HCT116 (cell line): Measurements from ENCODE around the gene MACROH2A1. TPM values are rescaled to one million over a fixed set of nuclear protein-coding genes. Genes with fewer than 3 reads are reported as not detected.

Experiments used
- ATAC-seq: fragments of 200-7000 bp; cut with Tn5 transposase; 2 replicates; pipeline ENCODE4 v1.9.1; 2020; ENCODE audit warnings: mild to moderate bottlenecking, moderate library complexity
- BruUV-seq: library from RNA; stranded (reverse); fragments of 400-500 nt; replicated peaks from 2 replicates; lab custom pipeline; 2021; lab: Mats Ljungman, UMichigan
- CTCF ChIA-PET: fragments of 300-600 bp; sonication (Branson Sonifier 250); formaldehyde crosslinking; loops from one replicate; lab custom pipeline; 2021; ENCODE audit warnings: antibody characterized with exemption; lab: Charles Lee
- POLR2A ChIA-PET: fragments of 300-600, 350-600 bp; sonication (Branson Sonifier 250); formaldehyde crosslinking; loops from one replicate; lab custom pipeline; 2021; ENCODE audit warnings: antibody characterized with exemption; lab: Charles Lee
- RAD21 ChIA-PET, 2 experiments: fragments of 300-600 bp; sonication (Branson Sonifier 250); formaldehyde crosslinking; loops; one replicate each; lab custom pipeline; 2023; ENCODE audit warnings: low total read pairs in 2 of 2; ENCODE audit not compliant: uncharacterized antibody in 2 of 2, unreplicated experiment in 2 of 2, low non-redundant PET in 1 of 2; lab: Charles Lee
- DNase-seq: peaks from one replicate; pipeline ENCODE4 v3.0.0-alpha.2; 2010; ENCODE audit warnings: low read depth, low spot score
- H2AFZ ChIP-seq: fragments of 200-600 bp; shearing (Covaris generic), sonication (generic); 2 replicates; pipeline ENCODE4 v1.6.1; 2017; ENCODE audit warnings: low read depth, mixed run types, mixed read lengths, antibody characterized with exemption, low read length; ENCODE audit not compliant: poor library complexity, severe bottlenecking
- H3K27ac ChIP-seq: 2 replicates; pipeline ENCODE4 v1.5.1; 2012; ENCODE audit warnings: low read depth, low read length
- H3K27me3 ChIP-seq: fragments of 200-600 bp; sonication (generic); 2 replicates; pipeline ENCODE4 v1.6.1; 2016; ENCODE audit warnings: mixed run types, low read length, mixed read lengths; ENCODE audit not compliant: insufficient read depth
- H3K36me3 ChIP-seq, 2 experiments: fragments of 200-500 bp in 1 of 2; fragments of 200-600 bp in 1 of 2; sonication (Bioruptor generic) in 1 of 2; sonication (generic) in 1 of 2; 2 replicates each; pipeline versions ENCODE4 v1.5.1 to v1.6.1; 2014 to 2016; ENCODE audit warnings: low read length in 2 of 2, inconsistent platforms in 1 of 2, mixed read lengths in 1 of 2, mixed run types in 1 of 2; ENCODE audit not compliant: insufficient read depth in 2 of 2, control insufficient read depth in 1 of 2
- H3K4me1 ChIP-seq, 2 experiments: fragments of 200-600 bp in 1 of 2; sonication (generic) in 1 of 2; 2 replicates each; pipeline versions ENCODE4 v1.5.1 to v1.6.1; 2012 to 2017; ENCODE audit warnings: low read length in 2 of 2, inconsistent platforms in 1 of 2, mild to moderate bottlenecking in 1 of 2, mixed read lengths in 1 of 2, mixed run types in 1 of 2, moderate library complexity in 1 of 2; ENCODE audit not compliant: insufficient read depth in 2 of 2, control insufficient read depth in 1 of 2
- H3K4me2 ChIP-seq: fragments of 200-600 bp; sonication (generic); 2 replicates; pipeline ENCODE4 v1.6.1; 2017; ENCODE audit warnings: mixed run types, low read length, mixed read lengths
- H3K4me3 ChIP-seq, 2 experiments: fragments of 200-600 bp in 1 of 2; sonication (generic) in 1 of 2; replicated peaks in 1 of 2; 2 replicates each; pipeline ENCODE4 v1.5.1; 2011 to 2016; ENCODE audit warnings: low read length in 2 of 2, control low read depth in 1 of 2, low read depth in 1 of 2, mild to moderate bottlenecking in 1 of 2, mixed read lengths in 1 of 2, mixed run types in 1 of 2
- H3K79me2 ChIP-seq: fragments of 200-600 bp; sonication (generic); 2 replicates; pipeline ENCODE4 v1.6.1; 2017; ENCODE audit warnings: mild to moderate bottlenecking, mixed run types, low read length, moderate library complexity, mixed read lengths; ENCODE audit not compliant: insufficient read depth
- H3K9ac ChIP-seq: fragments of 200-600 bp; sonication (generic); 2 replicates; pipeline ENCODE4 v1.6.1; 2016; ENCODE audit warnings: low read length, mixed read lengths
- H3K9me2 ChIP-seq: fragments of 200-600 bp; sonication (generic), shearing (Covaris generic); 2 replicates; pipeline ENCODE4 v1.6.1; 2017; ENCODE audit warnings: mixed run types, mild to moderate bottlenecking, moderate library complexity; ENCODE audit not compliant: insufficient read depth
- H3K9me3 ChIP-seq, 2 experiments: fragments of 200-500 bp in 1 of 2; fragments of 200-600 bp in 1 of 2; sonication (Bioruptor generic) in 1 of 2; sonication (generic) in 1 of 2; 2 replicates each; pipeline ENCODE4 v1.6.1; 2014 to 2017; ENCODE audit warnings: low read length in 2 of 2, mixed read lengths in 2 of 2, inconsistent platforms in 1 of 2, low read depth in 1 of 2, mild to moderate bottlenecking in 1 of 2, mixed run types in 1 of 2, moderate library complexity in 1 of 2; ENCODE audit not compliant: control insufficient read depth in 1 of 2, insufficient read depth in 1 of 2
- H4K20me1 ChIP-seq: fragments of 200-600 bp; sonication (generic), shearing (Covaris generic); 2 replicates; pipeline ENCODE4 v1.6.1; 2017; ENCODE audit warnings: mixed run types, mild to moderate bottlenecking, moderate library complexity; ENCODE audit not compliant: insufficient read depth
- CBX3 ChIP-seq: IDR thresholded peaks from 2 replicates; pipeline ENCODE4 v1.6.1; 2012; ENCODE audit warnings: low read depth
- CEBPB ChIP-seq: IDR thresholded peaks from 2 replicates; pipeline ENCODE4 v1.6.1; 2012; ENCODE audit warnings: low read depth
- EGR1 ChIP-seq: IDR thresholded peaks from 2 replicates; pipeline ENCODE4 v1.6.1; 2012; ENCODE audit warnings: low read depth
- ELF1 ChIP-seq: IDR thresholded peaks from 2 replicates; pipeline ENCODE4 v1.6.1; 2012; ENCODE audit warnings: low read depth, borderline replicate concordance
- EZH2 ChIP-seq: fragments of 200-600 bp; sonication (generic); IDR thresholded peaks from 2 replicates; pipeline ENCODE4 v1.6.1; 2017; ENCODE audit warnings: antibody characterized with exemption, mixed run types
- FOSL1 ChIP-seq: IDR thresholded peaks from 2 replicates; pipeline ENCODE4 v1.6.1; 2012; ENCODE audit warnings: low read depth
- POLR2A ChIP-seq: IDR thresholded peaks from 2 replicates; pipeline ENCODE4 v1.7.0; 2011; ENCODE audit warnings: borderline replicate concordance; ENCODE audit not compliant: insufficient read depth, insufficient read length; ENCODE audit errors: extremely low read depth
- SIN3A ChIP-seq: IDR thresholded peaks from 2 replicates; pipeline ENCODE4 v1.6.1; 2012; ENCODE audit warnings: low read depth
- SP1 ChIP-seq: IDR thresholded peaks from 2 replicates; pipeline ENCODE4 v1.6.1; 2012; ENCODE audit warnings: low read depth
- SRF ChIP-seq: IDR thresholded peaks from 2 replicates; pipeline ENCODE4 v1.6.1; 2012; ENCODE audit warnings: low read depth
- TCF7L2 ChIP-seq: IDR thresholded peaks from 2 replicates; pipeline ENCODE4 v1.7.0; 2011; ENCODE audit warnings: borderline replicate concordance, inconsistent platforms; ENCODE audit not compliant: insufficient read depth, insufficient read length; ENCODE audit errors: extremely low read depth
- YY1 ChIP-seq: IDR thresholded peaks from 2 replicates; pipeline ENCODE4 v1.6.1; 2011; ENCODE audit warnings: low read length, low read depth, moderate library complexity, mild to moderate bottlenecking; ENCODE audit not compliant: insufficient replicate concordance; ENCODE audit errors: extremely low read depth
- ZFX ChIP-seq: fragments of 450-650 bp; IDR thresholded peaks from 2 replicates; pipeline ENCODE4 v1.6.1; 2017
- ZNF274 ChIP-seq: fragments of 200-500 bp; sonication (Bioruptor generic); IDR thresholded peaks from 2 replicates; pipeline ENCODE4 v1.6.1; 2014; ENCODE audit warnings: mild to moderate bottlenecking, low read depth, low read length, inconsistent platforms
- intact Hi-C: fragments of 100-400 bp; cut with micrococcal nuclease; formaldehyde crosslinking; loops from 2 replicates; pipeline ENCODE4 v1.10.0; 2022
- total RNA-seq: library from RNA; stranded (reverse); gene quantifications from one replicate; pipeline ENCODE4 v1.2.1, GENCODE V29; 2021; ENCODE audit not compliant: unreplicated experiment
- TF ChIP-seq, protein P1 (sequence below), 3 experiments: fragments of 200-600 bp in 1 of 3; sonication (generic) in 1 of 3; IDR thresholded peaks in 2 of 3; conservative IDR thresholded peaks in 1 of 3; 2 replicates each; pipeline ENCODE4 v1.5.1; 2012 to 2017; ENCODE audit warnings: low read depth in 2 of 3, low read length in 2 of 3, antibody characterized with exemption in 1 of 3, borderline replicate concordance in 1 of 3, control low read depth in 1 of 3, mild to moderate bottlenecking in 1 of 3, mixed read lengths in 1 of 3, mixed run types in 1 of 3, moderate library complexity in 1 of 3; ENCODE audit not compliant: insufficient read depth in 1 of 3
- TF ChIP-seq, protein P2 (sequence below): IDR thresholded peaks from 2 replicates; pipeline ENCODE4 v1.6.1; 2012
- TF ChIP-seq, protein P3 (sequence below): IDR thresholded peaks from 2 replicates; pipeline ENCODE4 v1.6.1; 2012
- TF ChIP-seq, protein P4 (sequence below): IDR thresholded peaks from 2 replicates; pipeline ENCODE4 v1.6.1; 2012; ENCODE audit warnings: low read depth

MACROH2A1 gene
- total RNA-seq, 1 experiment from 2014 or later = 218 TPM

DNA sequence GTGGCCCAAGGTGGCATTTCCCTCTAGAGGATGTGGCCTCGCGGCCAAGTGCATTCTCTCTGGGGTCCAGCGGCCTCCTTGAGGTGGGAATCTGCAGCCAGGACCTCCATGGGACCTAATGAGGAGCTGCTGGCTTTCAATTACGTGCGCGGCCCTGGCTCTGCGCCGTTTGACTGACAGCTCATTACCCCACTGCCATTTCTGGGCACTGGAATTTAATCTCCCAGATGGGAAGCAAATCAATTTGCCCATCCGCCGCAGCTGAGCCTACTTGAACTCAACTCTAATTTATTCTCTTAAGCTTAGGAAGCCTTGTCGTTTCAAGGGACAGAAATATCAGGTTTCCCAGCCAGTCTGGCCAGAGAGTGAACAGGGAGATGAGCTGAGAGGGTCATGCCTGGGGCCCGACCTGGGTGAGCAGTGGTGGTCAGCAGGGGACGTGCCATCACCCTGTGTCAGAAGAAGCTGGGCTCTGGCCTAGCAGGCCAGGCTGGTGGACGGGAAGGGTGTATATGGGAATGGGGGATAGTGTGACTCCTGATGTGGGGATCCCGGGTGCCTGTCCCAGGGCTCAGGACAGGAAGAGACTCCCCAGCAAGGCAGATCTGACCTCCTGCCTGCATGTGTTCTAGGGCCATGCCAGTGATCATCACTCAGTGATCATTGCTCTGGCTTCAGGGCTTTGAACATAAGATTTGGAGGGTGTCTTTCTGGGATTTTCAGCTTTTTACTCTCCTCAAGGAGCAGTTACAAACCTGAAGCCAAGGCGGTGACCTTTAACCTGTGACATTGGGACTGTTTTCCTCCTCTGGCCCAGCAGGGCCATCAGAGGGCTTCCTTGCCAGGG, 69.7 kb downstream of the MACROH2A1 start (continued):
- no peak for TF ChIP-seq YY1
- TF ChIP-seq, protein P1, sequence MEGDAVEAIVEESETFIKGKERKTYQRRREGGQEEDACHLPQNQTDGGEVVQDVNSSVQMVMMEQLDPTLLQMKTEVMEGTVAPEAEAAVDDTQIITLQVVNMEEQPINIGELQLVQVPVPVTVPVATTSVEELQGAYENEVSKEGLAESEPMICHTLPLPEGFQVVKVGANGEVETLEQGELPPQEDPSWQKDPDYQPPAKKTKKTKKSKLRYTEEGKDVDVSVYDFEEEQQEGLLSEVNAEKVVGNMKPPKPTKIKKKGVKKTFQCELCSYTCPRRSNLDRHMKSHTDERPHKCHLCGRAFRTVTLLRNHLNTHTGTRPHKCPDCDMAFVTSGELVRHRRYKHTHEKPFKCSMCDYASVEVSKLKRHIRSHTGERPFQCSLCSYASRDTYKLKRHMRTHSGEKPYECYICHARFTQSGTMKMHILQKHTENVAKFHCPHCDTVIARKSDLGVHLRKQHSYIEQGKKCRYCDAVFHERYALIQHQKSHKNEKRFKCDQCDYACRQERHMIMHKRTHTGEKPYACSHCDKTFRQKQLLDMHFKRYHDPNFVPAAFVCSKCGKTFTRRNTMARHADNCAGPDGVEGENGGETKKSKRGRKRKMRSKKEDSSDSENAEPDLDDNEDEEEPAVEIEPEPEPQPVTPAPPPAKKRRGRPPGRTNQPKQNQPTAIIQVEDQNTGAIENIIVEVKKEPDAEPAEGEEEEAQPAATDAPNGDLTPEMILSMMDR (IDR thresholded peaks at IDR 0.05 in 2 of 3, conservative IDR thresholded peaks at IDR 0.05 in 1 of 3; ENCODE audit: borderline replicate concordance in 1 of 3, insufficient read depth in 1 of 3, low read depth in 2 of 3, low read length in 2 of 3) = no peak
- TF ChIP-seq, protein P2, sequence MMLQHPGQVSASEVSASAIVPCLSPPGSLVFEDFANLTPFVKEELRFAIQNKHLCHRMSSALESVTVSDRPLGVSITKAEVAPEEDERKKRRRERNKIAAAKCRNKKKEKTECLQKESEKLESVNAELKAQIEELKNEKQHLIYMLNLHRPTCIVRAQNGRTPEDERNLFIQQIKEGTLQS = no peak
- no peak for TF ChIP-seq CEBPB
- no peak for TF ChIP-seq FOSL1
- TF ChIP-seq SP1 = no peak
- TF ChIP-seq EZH2 = no peak

DNA sequence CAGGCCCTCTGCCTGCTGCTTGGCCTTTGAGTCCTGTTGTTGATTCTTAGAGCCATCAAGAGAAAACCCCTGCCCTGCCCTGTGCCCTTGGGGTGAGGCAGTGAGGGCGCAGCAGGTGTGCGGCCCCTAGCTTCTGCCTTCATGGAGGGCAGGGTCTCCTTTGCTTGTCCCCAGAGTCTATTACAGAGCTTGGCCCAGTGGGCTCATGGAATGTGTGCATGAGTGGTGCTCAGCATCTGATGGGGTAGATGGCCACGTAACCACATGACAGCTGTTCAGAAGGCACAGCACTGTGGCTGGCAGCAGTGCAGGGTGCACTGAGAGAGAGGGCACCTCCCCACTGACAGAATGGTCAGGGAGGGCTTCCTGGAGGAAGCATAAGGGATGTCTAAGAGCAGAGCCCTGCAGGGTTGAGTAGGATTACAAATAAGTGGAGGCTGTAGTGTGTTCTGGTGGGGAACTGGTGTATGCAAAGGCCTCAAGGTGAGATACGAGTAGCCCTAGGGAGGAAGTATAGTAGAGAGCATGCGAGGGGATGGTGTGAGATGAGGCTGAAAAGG, 70.8 kb downstream of the MACROH2A1 start:
- POLR2A ChIA-PET = no interaction called here
- no peaks in the 10 kb centered on the region; the same call in 1 of the 2 replicates for H4K20me1 ChIP-seq
- H3K4me2 ChIP-seq = no peak overlapping the region
- no peak overlapping the region for H3K9ac ChIP-seq
- H3K27ac ChIP-seq = no peak overlapping the region
- CTCF ChIA-PET = no interaction called here
- no TSS peak for BruUV-seq
- H3K4me3 ChIP-seq = no peak overlapping the region
- no peak for DNase-seq
- RAD21 ChIA-PET = no interaction called here
- intact Hi-C loops = no loop called here
- no peak for ATAC-seq
- H3K79me2 ChIP-seq = no peaks in the 10 kb centered on the region
- H2AFZ ChIP-seq = no peak overlapping the region
- H3K4me1 ChIP-seq = peaks cover 6 to 12% of the 10 kb centered on the region in 2 experiments; a peak in 2 of 4 replicates
- no peaks in the 10 kb centered on the region for H3K9me2 ChIP-seq
- H3K36me3 ChIP-seq = peaks cover 4 to 9% of the 10 kb centered on the region in 2 experiments; a peak in 1 of 4 replicates
- H3K27me3 ChIP-seq = no peaks in the 10 kb centered on the region
- no peaks in the 10 kb centered on the region for H3K9me3 ChIP-seq
- TF ChIP-seq SRF (no peak), ELF1 (no peak), ZFX (no peak), EGR1 (no peak), TCF7L2 (no peak), CBX3 (no peak), ZNF274 (no peak), SIN3A (no peak), POLR2A (no peak)
- TF ChIP-seq, protein P3, sequence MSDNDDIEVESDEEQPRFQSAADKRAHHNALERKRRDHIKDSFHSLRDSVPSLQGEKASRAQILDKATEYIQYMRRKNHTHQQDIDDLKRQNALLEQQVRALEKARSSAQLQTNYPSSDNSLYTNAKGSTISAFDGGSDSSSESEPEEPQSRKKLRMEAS = no peak
- TF ChIP-seq, protein P4, sequence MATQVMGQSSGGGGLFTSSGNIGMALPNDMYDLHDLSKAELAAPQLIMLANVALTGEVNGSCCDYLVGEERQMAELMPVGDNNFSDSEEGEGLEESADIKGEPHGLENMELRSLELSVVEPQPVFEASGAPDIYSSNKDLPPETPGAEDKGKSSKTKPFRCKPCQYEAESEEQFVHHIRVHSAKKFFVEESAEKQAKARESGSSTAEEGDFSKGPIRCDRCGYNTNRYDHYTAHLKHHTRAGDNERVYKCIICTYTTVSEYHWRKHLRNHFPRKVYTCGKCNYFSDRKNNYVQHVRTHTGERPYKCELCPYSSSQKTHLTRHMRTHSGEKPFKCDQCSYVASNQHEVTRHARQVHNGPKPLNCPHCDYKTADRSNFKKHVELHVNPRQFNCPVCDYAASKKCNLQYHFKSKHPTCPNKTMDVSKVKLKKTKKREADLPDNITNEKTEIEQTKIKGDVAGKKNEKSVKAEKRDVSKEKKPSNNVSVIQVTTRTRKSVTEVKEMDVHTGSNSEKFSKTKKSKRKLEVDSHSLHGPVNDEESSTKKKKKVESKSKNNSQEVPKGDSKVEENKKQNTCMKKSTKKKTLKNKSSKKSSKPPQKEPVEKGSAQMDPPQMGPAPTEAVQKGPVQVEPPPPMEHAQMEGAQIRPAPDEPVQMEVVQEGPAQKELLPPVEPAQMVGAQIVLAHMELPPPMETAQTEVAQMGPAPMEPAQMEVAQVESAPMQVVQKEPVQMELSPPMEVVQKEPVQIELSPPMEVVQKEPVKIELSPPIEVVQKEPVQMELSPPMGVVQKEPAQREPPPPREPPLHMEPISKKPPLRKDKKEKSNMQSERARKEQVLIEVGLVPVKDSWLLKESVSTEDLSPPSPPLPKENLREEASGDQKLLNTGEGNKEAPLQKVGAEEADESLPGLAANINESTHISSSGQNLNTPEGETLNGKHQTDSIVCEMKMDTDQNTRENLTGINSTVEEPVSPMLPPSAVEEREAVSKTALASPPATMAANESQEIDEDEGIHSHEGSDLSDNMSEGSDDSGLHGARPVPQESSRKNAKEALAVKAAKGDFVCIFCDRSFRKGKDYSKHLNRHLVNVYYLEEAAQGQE = no peak
